Islet precursor cell (in vitro differentiated cells): Measurements from ENCODE around the gene TMEM184B.

Experiments used
- DNase-seq: peaks from one replicate; pipeline ENCODE4 v3.0.0-alpha.2; 2018

The TMEM184B gene

DNA sequence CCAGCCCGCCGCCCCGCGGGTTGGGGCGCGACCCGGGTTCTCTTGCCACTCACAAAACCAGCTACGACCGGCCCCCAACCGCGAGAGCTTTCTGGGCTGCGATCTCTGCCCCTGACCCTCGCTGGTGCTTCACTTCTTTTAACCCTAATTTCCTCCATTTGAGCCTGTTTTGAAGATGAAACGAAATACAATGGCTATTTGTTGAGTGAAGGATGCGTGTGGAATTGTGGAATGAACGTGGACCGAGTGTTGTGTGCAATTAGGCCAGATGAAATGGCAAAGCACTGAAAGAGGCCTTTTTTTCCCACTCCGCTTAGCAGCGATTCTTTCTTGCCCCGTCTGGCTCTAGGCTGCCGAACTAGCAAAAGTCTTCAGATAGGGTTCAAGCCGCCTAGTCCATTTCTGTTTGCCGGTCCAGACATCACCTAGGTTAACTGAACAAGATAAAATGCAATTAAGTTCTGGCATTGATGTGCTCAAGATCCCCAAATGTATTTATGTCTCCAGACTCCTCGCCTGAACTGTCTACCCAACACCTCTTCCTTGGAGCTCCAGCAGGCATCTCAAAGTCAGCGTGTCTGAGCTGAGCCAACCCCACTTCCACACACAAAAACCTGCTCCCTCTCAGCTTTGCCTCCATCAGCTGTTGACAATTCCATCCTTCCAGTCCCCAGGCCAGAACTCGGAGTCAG lies 471 bp upstream of the TMEM184B start:
- no peak for DNase-seq

- no peak for DNase-seq
Observed at GRCh38 chr22:38271927-38272372, 860 bp downstream of the TMEM184B start.

GRCh38 chr22:38271101-38271500 lies 1.7 kb downstream of the TMEM184B start:
- DNase-seq: no peak

- DNase-seq: peak; percentile 87
Observed at GRCh38 chr22:38270091-38270992, 2.5 kb downstream of the TMEM184B start.

DNA sequence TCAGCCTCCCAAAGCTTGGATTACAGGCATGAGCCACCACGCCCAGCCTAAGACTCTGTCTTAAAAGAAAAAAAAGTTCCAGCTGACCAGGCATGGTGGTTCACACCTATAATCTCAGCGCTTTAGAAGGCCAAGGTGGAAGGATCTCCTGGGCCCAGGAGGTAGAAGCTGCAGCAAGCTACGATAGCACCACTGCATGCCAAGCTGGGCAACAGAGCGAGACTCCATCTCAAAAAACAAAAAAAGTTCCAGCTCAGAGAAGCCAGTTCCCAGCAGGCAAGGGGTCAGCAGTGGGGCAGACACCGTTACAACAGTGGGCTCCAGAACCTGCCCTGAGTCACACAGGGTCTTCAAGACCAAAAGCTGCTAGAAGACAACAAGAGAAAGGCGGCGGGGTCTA lies 3.3 kb downstream of the TMEM184B start:
- DNase-seq: no peak

DNA sequence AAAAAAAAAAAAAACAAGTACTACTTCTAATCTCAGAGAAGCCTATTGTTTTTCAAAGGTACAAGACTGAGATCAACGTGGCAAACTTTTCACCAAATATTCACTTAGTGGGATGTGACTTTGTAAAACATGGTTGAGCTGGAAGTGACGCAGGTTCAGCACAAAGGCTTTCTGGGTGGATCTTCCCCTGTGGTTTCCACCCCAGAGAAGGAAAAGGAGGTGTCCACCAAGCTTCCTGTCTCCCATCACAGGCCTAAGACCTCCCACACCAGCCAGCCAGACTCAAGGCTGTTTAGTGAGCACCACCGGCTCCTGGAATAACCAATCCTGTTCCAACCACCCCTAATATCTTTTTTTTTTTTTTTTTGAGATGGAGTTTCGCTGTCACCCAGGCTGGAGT lies 5.7 kb downstream of the TMEM184B start:
- DNase-seq: no peak

DNA sequence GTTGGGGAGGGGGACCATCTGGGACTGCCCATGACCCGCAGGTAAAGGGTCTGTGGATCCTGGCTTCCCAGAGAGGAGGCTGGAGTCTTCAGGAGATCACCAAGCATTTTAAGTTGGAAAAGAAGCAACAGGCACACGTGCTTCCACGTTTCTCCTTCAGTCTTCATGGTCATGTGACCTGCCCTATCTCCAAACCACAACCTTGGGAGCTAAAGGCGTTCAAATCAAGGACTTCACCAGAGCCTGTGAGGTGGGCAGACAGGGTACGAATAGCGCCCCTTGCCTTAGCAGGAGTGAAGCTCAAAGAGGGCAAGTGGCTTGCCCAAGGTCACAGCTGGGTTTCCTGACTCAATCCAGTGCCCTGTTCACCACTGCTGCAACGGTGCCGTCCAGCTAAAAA lies 6.7 kb downstream of the TMEM184B start:
- DNase-seq: no peak

DNA sequence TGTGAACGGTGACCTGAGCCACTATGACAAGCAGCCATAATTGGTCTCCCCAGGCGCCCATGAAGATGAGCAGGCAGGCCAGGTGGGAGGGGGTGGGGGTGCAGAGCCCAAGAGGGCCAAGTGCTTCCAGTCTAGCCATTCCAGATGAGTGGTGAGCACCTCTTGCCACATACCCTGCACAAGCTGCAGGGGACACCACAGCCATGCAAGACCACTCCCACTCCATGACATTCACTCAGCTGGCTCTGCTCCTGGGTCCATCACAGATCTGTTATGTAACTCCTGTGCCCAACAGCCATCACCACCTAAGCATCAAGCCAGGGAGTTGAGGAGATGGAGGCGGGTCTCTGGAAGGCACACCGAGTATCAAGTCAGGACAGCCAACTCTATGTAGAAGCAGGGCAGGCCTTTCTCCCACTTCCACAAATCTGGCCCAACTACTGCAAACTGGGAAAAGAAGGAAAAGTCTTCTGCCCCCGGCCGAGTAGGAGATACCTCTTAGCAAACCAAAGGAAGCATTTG lies 8.4 kb downstream of the TMEM184B start:
- no peak for DNase-seq

DNA sequence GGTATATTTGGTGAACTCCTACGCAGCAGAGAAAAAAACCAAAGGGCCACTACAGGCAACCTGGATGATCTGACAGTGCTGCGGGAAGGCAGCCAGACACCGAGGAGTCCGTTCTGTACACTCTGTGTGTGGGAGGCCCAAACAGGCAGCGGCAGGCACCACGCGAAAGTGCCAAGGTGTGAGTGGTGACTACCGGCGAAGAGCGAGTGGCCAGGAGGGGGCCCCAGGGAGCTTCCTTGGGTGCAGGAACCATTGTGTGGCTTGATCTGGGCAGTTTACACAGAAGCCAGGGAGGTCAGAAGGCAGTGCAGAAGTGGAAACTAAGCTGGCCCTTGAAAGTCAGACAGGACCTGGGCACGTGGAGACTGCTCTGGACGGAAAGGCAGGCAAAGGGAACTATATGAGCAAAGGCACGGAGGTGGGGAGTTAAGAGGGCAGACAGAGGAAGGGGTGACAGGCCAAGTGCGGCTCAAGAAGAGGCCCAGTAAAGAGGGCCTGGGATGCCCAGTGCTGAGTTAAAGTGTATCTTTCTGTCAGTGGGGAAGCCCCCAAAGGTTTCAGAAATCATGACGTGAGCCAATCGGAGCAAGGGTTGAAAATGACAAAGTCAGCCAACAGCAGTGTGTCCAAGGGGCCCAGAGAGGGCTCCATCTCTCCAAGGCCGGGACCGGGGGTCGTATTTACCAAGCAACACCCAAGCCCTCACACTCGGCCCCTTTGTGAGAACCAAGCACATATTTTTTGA lies 10.6 kb downstream of the TMEM184B start:
- DNase-seq: peak; percentile 80

DNA sequence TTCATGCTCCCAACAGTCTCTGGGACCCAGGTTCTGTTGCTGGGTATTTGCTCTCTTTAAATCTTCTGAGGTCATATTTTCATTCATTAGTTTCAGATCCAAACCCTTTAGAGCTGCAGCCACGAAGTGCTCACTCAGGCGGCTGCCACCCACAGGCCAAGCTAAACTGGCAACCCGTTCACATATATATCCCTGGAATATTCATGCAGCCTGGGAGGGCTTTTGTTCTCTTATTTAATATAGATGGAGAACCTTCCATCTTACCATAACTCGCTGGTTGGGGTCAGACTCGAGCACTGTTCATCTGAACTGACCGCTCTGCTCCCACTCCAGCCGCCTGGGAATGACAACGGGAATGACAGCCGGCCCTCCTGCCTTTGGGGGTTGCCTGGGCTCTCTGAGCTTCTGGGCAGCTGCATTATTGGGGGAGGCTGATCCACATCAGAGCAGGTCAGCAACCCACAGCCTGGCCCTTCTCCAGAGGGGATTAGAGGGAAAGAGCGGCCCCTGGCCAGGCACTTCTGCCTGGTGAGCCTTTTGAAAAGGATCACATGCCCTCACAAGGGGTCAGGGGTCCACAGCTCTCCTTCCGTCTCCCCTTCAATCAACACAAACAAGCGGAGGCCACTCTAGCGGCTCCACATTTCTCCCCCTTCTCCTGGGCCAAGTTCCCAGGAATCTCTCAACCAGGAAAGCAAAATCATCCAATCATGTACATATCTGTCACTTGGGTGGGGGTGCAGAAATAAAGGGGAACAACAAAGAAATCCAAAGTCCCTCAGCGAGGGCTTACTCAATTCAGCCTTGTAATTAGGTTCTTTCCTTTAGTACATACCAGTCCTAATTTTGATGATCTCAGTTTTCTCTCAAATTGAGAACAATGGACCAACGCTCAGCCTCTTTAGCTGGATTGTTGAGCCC lies 11.8 kb downstream of the TMEM184B start:
- DNase-seq: no peak

- no peak for DNase-seq
Observed at GRCh38 chr22:38259370-38259769, 13.4 kb downstream of the TMEM184B start.

GRCh38 chr22:38258895-38259294 lies 13.9 kb downstream of the TMEM184B start:
- no peak for DNase-seq

DNA sequence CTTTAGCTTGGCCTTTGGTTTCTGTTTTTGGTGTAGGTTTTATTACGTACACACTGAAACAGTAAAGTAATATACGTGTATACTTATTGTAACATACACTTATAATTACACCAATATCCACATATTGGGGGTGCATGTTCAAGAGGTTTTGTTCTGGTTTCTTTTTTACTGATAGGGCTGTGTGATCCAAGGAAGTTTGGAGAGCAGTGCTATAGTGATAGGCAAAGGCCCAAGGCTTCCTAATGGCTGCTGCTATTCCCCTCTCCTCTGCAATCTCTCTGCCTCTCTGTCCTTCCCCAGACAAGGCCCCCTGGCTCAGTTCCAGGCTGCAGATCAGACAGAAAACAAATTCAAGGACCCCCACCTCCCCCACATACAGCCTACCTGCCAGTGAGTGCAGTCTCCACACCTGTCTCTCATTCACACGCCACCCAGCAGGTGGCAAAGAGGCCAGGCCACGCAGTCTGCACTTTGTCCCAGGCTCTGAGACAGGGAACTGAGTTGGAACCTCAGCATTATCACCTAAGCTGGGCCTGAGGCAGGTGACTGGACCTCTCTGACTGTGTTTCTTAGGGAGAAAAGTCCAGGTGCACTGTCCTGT lies 15.1 kb downstream of the TMEM184B start:
- DNase-seq: no peak

GRCh38 chr22:38257181-38257580 lies 15.6 kb downstream of the TMEM184B start:
- no peak for DNase-seq

DNA sequence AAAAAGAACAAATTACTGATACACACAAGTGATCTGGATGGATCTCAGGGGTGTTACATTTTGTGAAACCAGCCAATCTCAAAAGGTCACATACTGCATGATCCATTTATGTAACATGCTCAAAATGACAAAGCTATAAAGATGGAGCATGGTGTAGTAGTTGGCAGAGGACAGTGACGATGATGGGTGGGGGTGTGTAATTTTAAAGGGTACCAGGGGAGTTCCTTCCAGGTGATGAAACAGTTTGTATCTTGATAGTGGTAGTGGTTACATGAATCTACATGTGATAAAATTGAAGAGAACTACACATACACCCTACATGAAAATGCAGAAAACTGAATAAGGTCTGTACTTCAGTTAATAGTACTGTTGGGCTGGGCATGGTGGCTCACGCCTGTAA lies 17.1 kb downstream of the TMEM184B start:
- no peak for DNase-seq

GRCh38 chr22:38251341-38251692 lies 21.5 kb downstream of the TMEM184B start:
- no peak for DNase-seq

GRCh38 chr22:38250643-38251340 lies 22.0 kb downstream of the TMEM184B start:
- no peak for DNase-seq

DNA sequence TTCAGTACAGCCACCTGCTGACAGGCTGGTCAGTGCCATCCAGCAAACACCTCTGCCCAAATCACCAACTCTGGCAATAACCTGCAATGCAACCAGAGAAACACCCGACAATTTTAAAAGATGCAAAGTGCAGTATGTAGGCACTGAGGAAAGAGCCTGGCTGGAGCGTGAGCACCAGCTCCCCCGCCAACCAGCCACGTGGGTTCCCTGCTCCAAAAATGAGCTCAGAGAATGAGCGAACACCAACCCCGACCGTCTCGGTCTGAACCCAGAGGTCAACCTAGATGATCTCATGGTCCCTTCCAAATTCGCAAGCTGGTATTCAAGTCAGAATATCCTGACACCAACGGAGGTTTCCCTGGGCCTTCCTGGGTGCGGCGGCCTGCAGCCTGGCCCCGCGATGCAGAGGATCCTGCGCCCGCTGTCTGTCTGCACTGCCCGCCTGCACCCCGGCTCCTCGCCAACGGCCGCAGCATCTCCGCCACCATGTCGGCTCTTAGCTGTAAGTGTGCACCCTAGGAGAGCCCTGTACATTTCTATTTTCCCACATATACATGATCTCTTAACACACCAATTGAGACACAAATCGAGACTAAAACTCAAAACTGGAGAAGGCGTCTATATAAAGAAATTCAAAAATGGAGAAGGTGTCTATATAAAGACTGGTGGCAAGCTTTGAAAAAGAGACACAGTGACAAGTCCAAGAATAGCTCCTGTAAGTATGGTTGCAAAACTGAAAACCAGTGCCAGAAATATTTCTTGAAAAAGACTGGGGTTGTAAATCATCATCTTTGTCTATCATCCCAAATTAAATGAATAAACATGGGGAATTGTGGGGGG lies 22.8 kb downstream of the TMEM184B start:
- no peak for DNase-seq

DNA sequence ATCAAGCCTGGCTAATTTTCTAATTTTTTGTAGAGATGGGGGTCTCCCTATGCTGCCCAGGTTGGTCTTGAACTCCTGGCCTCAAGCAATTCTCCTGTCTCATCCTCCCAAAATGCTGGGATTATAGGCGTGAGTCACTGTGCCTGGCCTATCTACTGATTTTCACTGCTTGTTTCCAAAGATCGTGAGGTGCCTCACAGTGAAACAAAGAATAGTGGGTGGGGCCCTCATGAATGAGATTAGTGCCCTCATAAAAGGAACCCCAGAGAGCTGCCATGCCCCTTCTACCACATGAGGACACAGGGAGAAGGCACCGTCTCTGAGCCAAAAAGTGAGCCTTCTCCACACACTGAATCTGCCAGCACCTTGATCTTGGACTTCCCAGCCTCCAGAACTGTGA lies 23.5 kb downstream of the TMEM184B start:
- DNase-seq: no peak

- DNase-seq: no peak
Observed at GRCh38 chr22:38248280-38248679, 24.5 kb downstream of the TMEM184B start.
